Smooth muscle cell (in vitro differentiated cells): ENCODE measurements around the gene THOC7. TPM values are rescaled to one million over a fixed set of nuclear protein-coding genes. Genes with fewer than 3 reads are reported as not detected.
A peak's percentile ranks its signal among the peaks of the same experiment; 100 is the strongest.

Experiments
- DNase-seq: peaks from one replicate; lab custom pipeline; 2025; ENCODE audit not compliant: unreplicated experiment; lab: John Stamatoyannopoulos, UW
- H2AFZ ChIP-seq: fragments of 200-600 bp; sonication (generic); 2 replicates; pipeline ENCODE4 v1.6.0; 2016; ENCODE audit warnings: antibody characterized with exemption, low read depth, mild to moderate bottlenecking
- H3F3A ChIP-seq: fragments of 200-600 bp; sonication (generic); 2 replicates; pipeline ENCODE4 v1.6.0; 2017; ENCODE audit warnings: antibody characterized with exemption, low read depth
- H3K27ac ChIP-seq: fragments of 200-600 bp; sonication (generic); 2 replicates; pipeline ENCODE4 v1.5.1; 2016; ENCODE audit warnings: low read depth, mild to moderate bottlenecking
- H3K27me3 ChIP-seq: fragments of 200-600 bp; sonication (generic); 2 replicates; pipeline ENCODE4 v1.6.1; 2016; ENCODE audit warnings: low read depth, mild to moderate bottlenecking
- H3K36me3 ChIP-seq: fragments of 200-600 bp; sonication (generic); 2 replicates; pipeline ENCODE4 v1.5.1; 2016; ENCODE audit warnings: low read depth
- H3K4me1 ChIP-seq: fragments of 200-600 bp; sonication (generic); 2 replicates; pipeline ENCODE4 v1.5.1; 2016; ENCODE audit warnings: low read depth
- H3K4me2 ChIP-seq: fragments of 200-600 bp; sonication (generic); 2 replicates; pipeline ENCODE4 v1.6.0; 2016; ENCODE audit warnings: mild to moderate bottlenecking
- H3K4me3 ChIP-seq: fragments of 200-600 bp; sonication (generic); 2 replicates; pipeline ENCODE4 v1.5.1; 2016; ENCODE audit warnings: mild to moderate bottlenecking
- H3K79me2 ChIP-seq: fragments of 200-600 bp; sonication (generic); 2 replicates; pipeline ENCODE4 v1.6.0; 2016; ENCODE audit warnings: low read depth, mild to moderate bottlenecking
- H3K9ac ChIP-seq: fragments of 200-600 bp; sonication (generic); 2 replicates; pipeline ENCODE4 v1.6.0; 2016; ENCODE audit warnings: low read depth
- H3K9me3 ChIP-seq: fragments of 200-600 bp; sonication (generic); replicated peaks from 2 replicates; pipeline ENCODE4 v1.5.1; 2016; ENCODE audit warnings: low read depth
- H4K20me1 ChIP-seq: fragments of 200-600 bp; sonication (generic); 2 replicates; pipeline ENCODE4 v1.6.0; 2016; ENCODE audit warnings: low read depth
- CTCF ChIP-seq: fragments of 200-600 bp; sonication (generic); IDR thresholded peaks from 2 replicates; pipeline ENCODE4 v1.5.1; 2017; ENCODE audit warnings: borderline replicate concordance, mild to moderate bottlenecking, antibody characterized with exemption; ENCODE audit not compliant: insufficient read depth, poor library complexity, severe bottlenecking
- WGBS: methylation state at CpG from one replicate; pipeline ENCODE4 v1.1.7; 2016; ENCODE audit warnings: low lambda C conversion rate; 5-methylcytosine and 5-hydroxymethylcytosine counted together
- polyA plus RNA-seq: library from polyadenylated mRNA; unstranded; fragments of >200 nt; fragmentation: Nextera tagmentation; extraction: Ambion mirVana; gene quantifications from 2 replicates; pipeline ENCODE4 v1.2.1, GENCODE V29; 2016
- small RNA-seq: library from RNA; depleted of rRNA; stranded (forward); fragments of <200 nt; gene quantifications from one replicate; pipeline ENCODE3, GENCODE V24; 2014
- total RNA-seq: library from RNA; depleted of rRNA; stranded (reverse); fragments of >200 nt; gene quantifications from 2 replicates; pipeline ENCODE4 v1.2.3, GENCODE V29; 2014

The THOC7 gene
- total and polyA plus RNA-seq, 2 experiments from 2014 or later = 57.3 to 59.9 TPM

GRCh38 chr3:63798544-63798943 lies 65.1 kb downstream of the THOC7 start:
- Histone ChIP-seq H3K79me2 (no peaks in the 10 kb centered on the region), H2AFZ (no peak overlapping the region), H3K27me3 (peaks cover 12% of the 10 kb centered on the region), H3K4me1 (no peaks in the 10 kb centered on the region), H4K20me1 (no peaks in the 10 kb centered on the region), H3K9me3 (no peaks in the 10 kb centered on the region), H3K4me2 (no peak overlapping the region), H3K9ac (no peak overlapping the region), H3K4me3 (no peak overlapping the region), H3F3A (no peaks in the 10 kb centered on the region), H3K27ac (no peak overlapping the region), H3K36me3 (no peaks in the 10 kb centered on the region)
- DNase-seq = no peak
- WGBS = 100% methylated on average over 2 of the region's 2 CpGs
- TF ChIP-seq CTCF = no peak

- no peaks in the 10 kb centered on the region for H4K20me1 ChIP-seq
- no peaks in the 10 kb centered on the region for H3K27me3 ChIP-seq
- no peaks in the 10 kb centered on the region for H3K36me3 ChIP-seq
- WGBS = 67% methylated on average over 6 of the region's 6 CpGs
- no peak overlapping the region for H3K9ac ChIP-seq
- no peak overlapping the region for H3K4me2 ChIP-seq
- TF ChIP-seq CTCF = no peak
- H3K27ac ChIP-seq = no peak overlapping the region
- no peaks in the 10 kb centered on the region for H3F3A ChIP-seq
- no peaks in the 10 kb centered on the region for H3K4me1 ChIP-seq
- H3K9me3 ChIP-seq = no peaks in the 10 kb centered on the region
- H3K79me2 ChIP-seq = no peaks in the 10 kb centered on the region
- no peak overlapping the region for H3K4me3 ChIP-seq
- DNase-seq = no peak
- no peak overlapping the region for H2AFZ ChIP-seq
Measured at GRCh38 chr3:63795438-63795837, 68.2 kb downstream of the THOC7 start.

- Histone ChIP-seq H3K4me1 (peaks cover 4% of the 10 kb centered on the region), H3K27ac (no peak overlapping the region), H4K20me1 (no peaks in the 10 kb centered on the region), H3K36me3 (no peaks in the 10 kb centered on the region), H3K4me2 (no peak overlapping the region), H3K4me3 (no peak overlapping the region), H3K27me3 (peaks cover 13% of the 10 kb centered on the region), H3F3A (no peaks in the 10 kb centered on the region), H3K9ac (no peak overlapping the region), H3K79me2 (no peaks in the 10 kb centered on the region), H3K9me3 (no peaks in the 10 kb centered on the region), H2AFZ (no peak overlapping the region)
- peak; percentile 44 for TF ChIP-seq CTCF
- 14% methylated on average over 1 of the region's 1 CpG for WGBS
- DNase-seq = no peak
Measured at GRCh38 chr3:63791974-63792373, 71.6 kb downstream of the THOC7 start.

Small RNA genes lying within 50 kb of the gene (small RNA-seq; reads per million reads assigned to genes)
- gene SCAANT1 = not detected

Other genes starting within 250 kb of the THOC7 start
- not detected in 2 replicates for gene SNTN, start 211.1 kb downstream of the THOC7 start, total RNA-seq
- gene SNTN, start 211.1 kb downstream of the THOC7 start, polyA plus RNA-seq = 0.21 TPM in 1 of 2 replicates, not detected in the other
- gene C3orf49, start 44.5 kb downstream of the THOC7 start, total RNA-seq = not detected in 2 replicates
- gene C3orf49, start 44.5 kb downstream of the THOC7 start, polyA plus RNA-seq = 0.25 TPM in 1 of 2 replicates, not detected in the other
- 14.1 and 16.8 TPM in 2 replicates for gene ATXN7, start 62 bp upstream of the THOC7 start, total RNA-seq
- 3.1 and 3.6 TPM in 2 replicates for gene ATXN7, start 62 bp upstream of the THOC7 start, polyA plus RNA-seq
- not detected in 2 replicates for gene SCAANT1, start 48.6 kb upstream of the THOC7 start, total RNA-seq
- not detected in 2 replicates for gene SCAANT1, start 48.6 kb upstream of the THOC7 start, polyA plus RNA-seq
- gene PSMD6, start 159.7 kb upstream of the THOC7 start, total RNA-seq = 109 and 113 TPM in 2 replicates
- 116 and 119 TPM in 2 replicates for gene PSMD6, start 159.7 kb upstream of the THOC7 start, polyA plus RNA-seq